Neural cell (in vitro differentiated cells): ENCODE data around the gene FXYD2. TPM values are rescaled to one million over a fixed set of nuclear protein-coding genes. Genes with fewer than 3 reads are reported as not detected.

Experiments used
- H2AFZ ChIP-seq: fragments of 200-600, 300-800 bp; sonication (generic), shearing (Covaris generic); 2 replicates; pipeline ENCODE4 v1.6.0; 2014; ENCODE audit warnings: low read depth, mild to moderate bottlenecking, antibody characterized with exemption, low read length, moderate library complexity
- H3F3A ChIP-seq: fragments of 200-600 bp; shearing (Covaris generic); 2 replicates; pipeline ENCODE4 v1.6.1; 2016; ENCODE audit warnings: mild to moderate bottlenecking, moderate library complexity, mixed read lengths, antibody characterized with exemption, low read length; ENCODE audit not compliant: insufficient read depth, poor library complexity, severe bottlenecking
- H3K27ac ChIP-seq: fragments of 200-600, 300-800 bp; sonication (generic), shearing (Covaris generic); 2 replicates; pipeline ENCODE4 v1.5.1; 2014; ENCODE audit warnings: mild to moderate bottlenecking, low read length, moderate library complexity
- H3K27me3 ChIP-seq: fragments of 300-800, 200-600 bp; sonication (generic), shearing (Covaris generic); 2 replicates; pipeline ENCODE4 v1.6.0; 2014; ENCODE audit warnings: mild to moderate bottlenecking, low read depth, low read length, moderate library complexity; ENCODE audit not compliant: insufficient read depth
- H3K36me3 ChIP-seq: fragments of 300-800, 200-600 bp; sonication (generic), shearing (Covaris generic); 2 replicates; pipeline ENCODE4 v1.5.1; 2014; ENCODE audit warnings: mild to moderate bottlenecking, antibody characterized with exemption, low read length, moderate library complexity; ENCODE audit not compliant: insufficient read depth
- H3K4me2 ChIP-seq: fragments of 300-800, 200-600 bp; sonication (generic), shearing (Covaris generic); 2 replicates; pipeline ENCODE4 v1.6.0; 2014; ENCODE audit warnings: mild to moderate bottlenecking, low read length
- H3K4me3 ChIP-seq: fragments of 300-800, 200-600 bp; sonication (generic), shearing (Covaris generic); 2 replicates; pipeline ENCODE4 v1.5.1; 2014; ENCODE audit warnings: mild to moderate bottlenecking, low read length, moderate library complexity
- H3K79me2 ChIP-seq: fragments of 200-600 bp; shearing (Covaris generic); replicated peaks from 2 replicates; pipeline ENCODE4 v1.6.0; 2014; ENCODE audit warnings: mild to moderate bottlenecking, low read length, moderate library complexity; ENCODE audit not compliant: insufficient read depth
- H3K9ac ChIP-seq: fragments of 300-800, 200-600 bp; sonication (generic), shearing (Covaris generic); 2 replicates; pipeline ENCODE4 v1.6.1; 2016; ENCODE audit warnings: mild to moderate bottlenecking, low read length, mixed read lengths
- H3K9me2 ChIP-seq: fragments of 200-600 bp; shearing (Covaris generic); 2 replicates; pipeline ENCODE4 v1.6.1; 2016; ENCODE audit warnings: mild to moderate bottlenecking, low read length, mixed read lengths; ENCODE audit not compliant: insufficient read depth
- H3K9me3 ChIP-seq: fragments of 200-600, 300-800 bp; sonication (generic), shearing (Covaris generic); 2 replicates; pipeline ENCODE4 v1.6.1; 2016; ENCODE audit warnings: mild to moderate bottlenecking, mixed run types, low read length, moderate library complexity, mixed read lengths
- H4K20me1 ChIP-seq: fragments of 200-600 bp; shearing (Covaris generic); 2 replicates; pipeline ENCODE4 v1.6.1; 2016; ENCODE audit warnings: mild to moderate bottlenecking, mixed run types; ENCODE audit not compliant: insufficient read depth
- CTCF ChIP-seq: fragments of 450-650 bp; IDR thresholded peaks from 2 replicates; pipeline ENCODE4 v1.5.1; 2014; ENCODE audit warnings: antibody characterized with exemption, mild to moderate bottlenecking, moderate library complexity; ENCODE audit not compliant: poor library complexity, severe bottlenecking
- EP300 ChIP-seq: fragments of 450-650 bp; conservative IDR thresholded peaks from 2 replicates; pipeline ENCODE4 v1.6.1; 2014; ENCODE audit warnings: antibody characterized with exemption, mild to moderate bottlenecking, moderate library complexity; ENCODE audit not compliant: poor library complexity, severe bottlenecking
- EZH2 ChIP-seq: fragments of 200-600, 300-800 bp; shearing (Covaris generic), sonication (generic); IDR thresholded peaks from 2 replicates; pipeline ENCODE4 v1.6.1; 2014; ENCODE audit warnings: antibody characterized with exemption, low read length, borderline replicate concordance, mild to moderate bottlenecking; ENCODE audit not compliant: insufficient read depth, poor library complexity, severe bottlenecking
- MXI1 ChIP-seq: fragments of 450-650 bp; conservative IDR thresholded peaks from 2 replicates; pipeline ENCODE4 v1.6.1; 2014; ENCODE audit warnings: antibody characterized with exemption, mild to moderate bottlenecking; ENCODE audit not compliant: poor library complexity, severe bottlenecking
- POLR2AphosphoS5 ChIP-seq: IDR thresholded peaks from 2 replicates; pipeline ENCODE4 v1.6.1; 2012
- RAD21 ChIP-seq: fragments of 450-650 bp; conservative IDR thresholded peaks from 2 replicates; pipeline ENCODE4 v1.6.1; 2014; ENCODE audit warnings: antibody characterized with exemption, mild to moderate bottlenecking, moderate library complexity
- SMC3 ChIP-seq: fragments of 450-650 bp; conservative IDR thresholded peaks from 2 replicates; pipeline ENCODE4 v1.6.1; 2014; ENCODE audit warnings: antibody characterized with exemption, mild to moderate bottlenecking, moderate library complexity; ENCODE audit not compliant: poor library complexity
- TAF1 ChIP-seq: IDR thresholded peaks from 2 replicates; pipeline ENCODE4 v1.6.1; 2012; ENCODE audit warnings: low read depth
- polyA plus RNA-seq: library from polyadenylated mRNA; depleted of rRNA; stranded (reverse); fragments of >200 nt; gene quantifications from 2 replicates; pipeline ENCODE4 v1.2.3, GENCODE V29; 2014
- TF ChIP-seq, protein P1 (sequence below): IDR thresholded peaks from 2 replicates; pipeline ENCODE4 v1.6.1; 2012; ENCODE audit warnings: borderline replicate concordance

The FXYD2 gene
- polyA plus RNA-seq, 1 donor from 2014 or later = 4.8 TPM

DNA sequence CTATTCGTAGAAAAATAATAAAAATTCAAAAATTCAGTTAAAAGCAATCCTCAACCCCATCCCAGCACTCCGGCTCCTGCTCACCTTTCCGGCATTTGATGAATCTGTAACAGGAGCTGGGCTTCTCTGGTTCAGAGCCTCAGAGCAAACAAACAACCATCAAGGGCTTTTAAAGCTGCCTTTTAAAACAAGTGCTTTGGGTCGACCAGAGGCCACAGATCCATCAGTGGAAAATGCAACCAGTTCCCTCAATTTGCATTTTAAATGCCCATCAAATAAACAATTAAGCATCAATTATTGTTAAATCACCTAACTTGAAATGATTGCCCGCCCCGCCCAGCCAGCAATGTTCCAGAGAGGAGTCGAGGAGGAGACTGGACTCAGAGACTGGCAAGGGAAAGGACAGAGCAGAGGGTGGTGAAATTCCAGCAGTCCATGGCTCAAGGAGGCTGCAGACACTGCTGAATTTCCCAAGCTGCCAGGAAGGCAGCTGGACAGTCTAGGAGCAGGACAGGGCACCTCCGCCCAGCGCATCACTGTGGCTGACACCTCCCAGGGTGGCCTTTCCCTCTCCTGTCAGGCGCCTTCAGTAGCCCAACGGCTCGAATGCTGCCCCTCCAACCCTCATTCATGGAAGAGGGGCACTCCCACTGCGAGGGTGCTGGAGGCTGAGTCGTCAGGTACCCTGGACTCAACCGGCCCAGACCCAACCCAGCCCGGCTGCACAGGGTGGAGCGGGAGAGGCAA, 44.4 kb upstream of the FXYD2 start:
- no peaks in the 10 kb centered on the region for H3K9me2 ChIP-seq
- H4K20me1 ChIP-seq = peaks cover 18% of the 10 kb centered on the region
- no peaks in the 10 kb centered on the region for H3F3A ChIP-seq
- H3K79me2 ChIP-seq = peaks cover 100% of the 10 kb centered on the region
- H3K27me3 ChIP-seq = no peaks in the 10 kb centered on the region
- no peaks in the 10 kb centered on the region for H3K36me3 ChIP-seq
- peak overlapping the region; percentile 34 for H3K4me3 ChIP-seq
- no peaks in the 10 kb centered on the region for H3K9me3 ChIP-seq
- TF ChIP-seq MXI1 (no peak), POLR2AphosphoS5 (no peak), TAF1 (no peak), SMC3 (no peak), EP300 (no peak), EZH2 (no peak), CTCF (no peak), RAD21 (no peak)
- TF ChIP-seq, protein P1, sequence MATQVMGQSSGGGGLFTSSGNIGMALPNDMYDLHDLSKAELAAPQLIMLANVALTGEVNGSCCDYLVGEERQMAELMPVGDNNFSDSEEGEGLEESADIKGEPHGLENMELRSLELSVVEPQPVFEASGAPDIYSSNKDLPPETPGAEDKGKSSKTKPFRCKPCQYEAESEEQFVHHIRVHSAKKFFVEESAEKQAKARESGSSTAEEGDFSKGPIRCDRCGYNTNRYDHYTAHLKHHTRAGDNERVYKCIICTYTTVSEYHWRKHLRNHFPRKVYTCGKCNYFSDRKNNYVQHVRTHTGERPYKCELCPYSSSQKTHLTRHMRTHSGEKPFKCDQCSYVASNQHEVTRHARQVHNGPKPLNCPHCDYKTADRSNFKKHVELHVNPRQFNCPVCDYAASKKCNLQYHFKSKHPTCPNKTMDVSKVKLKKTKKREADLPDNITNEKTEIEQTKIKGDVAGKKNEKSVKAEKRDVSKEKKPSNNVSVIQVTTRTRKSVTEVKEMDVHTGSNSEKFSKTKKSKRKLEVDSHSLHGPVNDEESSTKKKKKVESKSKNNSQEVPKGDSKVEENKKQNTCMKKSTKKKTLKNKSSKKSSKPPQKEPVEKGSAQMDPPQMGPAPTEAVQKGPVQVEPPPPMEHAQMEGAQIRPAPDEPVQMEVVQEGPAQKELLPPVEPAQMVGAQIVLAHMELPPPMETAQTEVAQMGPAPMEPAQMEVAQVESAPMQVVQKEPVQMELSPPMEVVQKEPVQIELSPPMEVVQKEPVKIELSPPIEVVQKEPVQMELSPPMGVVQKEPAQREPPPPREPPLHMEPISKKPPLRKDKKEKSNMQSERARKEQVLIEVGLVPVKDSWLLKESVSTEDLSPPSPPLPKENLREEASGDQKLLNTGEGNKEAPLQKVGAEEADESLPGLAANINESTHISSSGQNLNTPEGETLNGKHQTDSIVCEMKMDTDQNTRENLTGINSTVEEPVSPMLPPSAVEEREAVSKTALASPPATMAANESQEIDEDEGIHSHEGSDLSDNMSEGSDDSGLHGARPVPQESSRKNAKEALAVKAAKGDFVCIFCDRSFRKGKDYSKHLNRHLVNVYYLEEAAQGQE = no peak
- no peak overlapping the region for H2AFZ ChIP-seq
- H3K4me2 ChIP-seq = no peak overlapping the region
- H3K27ac ChIP-seq = no peak overlapping the region
- no peak overlapping the region for H3K9ac ChIP-seq

DNA sequence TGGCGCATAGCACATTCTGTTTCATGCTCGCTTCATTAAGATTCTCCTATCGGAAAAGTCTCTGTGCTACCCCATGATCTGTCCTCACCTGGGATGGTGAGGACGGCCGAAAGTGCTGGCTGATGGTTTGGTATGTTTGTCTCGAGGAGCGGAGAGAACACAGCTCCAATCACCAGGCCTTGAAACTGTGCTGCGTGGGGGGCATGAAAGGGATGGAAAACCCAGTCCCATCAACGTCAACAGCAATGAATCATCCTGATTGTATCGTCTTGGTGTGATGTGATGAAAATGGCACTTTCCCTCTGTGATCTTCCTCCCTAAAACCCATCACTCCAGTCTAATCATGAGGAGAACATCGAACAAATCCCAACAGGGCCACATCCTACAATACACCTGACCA, 43.5 kb upstream of the FXYD2 start:
- no peak for TF ChIP-seq CTCF
- TF ChIP-seq EP300 = no peak
- no peak for TF ChIP-seq RAD21
- TF ChIP-seq EZH2 = no peak
- H3K27me3 ChIP-seq = no peaks in the 10 kb centered on the region
- peaks cover 100% of the 10 kb centered on the region for H3K79me2 ChIP-seq
- no peak overlapping the region for H3K9ac ChIP-seq
- no peak overlapping the region for H3K4me3 ChIP-seq
- H3F3A ChIP-seq = no peaks in the 10 kb centered on the region
- no peak overlapping the region for H2AFZ ChIP-seq
- H3K4me2 ChIP-seq = no peak overlapping the region
- no peak overlapping the region for H3K27ac ChIP-seq
- no peaks in the 10 kb centered on the region for H3K9me3 ChIP-seq
- no peaks in the 10 kb centered on the region for H3K9me2 ChIP-seq
- H3K36me3 ChIP-seq = no peaks in the 10 kb centered on the region
- H4K20me1 ChIP-seq = peaks cover 18% of the 10 kb centered on the region
